Large intestine (tissue), 3 donors: ENCODE data around the gene DTD2. TPM values are rescaled to one million over a fixed set of nuclear protein-coding genes. Genes with fewer than 3 reads are reported as not detected.

Source experiments
- DNase-seq, 2 donors: peaks; one replicate each; pipeline versions ENCODE4 v3.0.0 to v3.0.0-alpha.2; 2013
- H3K27ac ChIP-seq: one replicate; pipeline ENCODE4 v1.5.1; 2013; ENCODE audit warnings: low read length
- H3K27me3 ChIP-seq: 2 replicates; pipeline ENCODE4 v1.6.1; 2013; ENCODE audit warnings: low read length; ENCODE audit not compliant: control insufficient read depth, insufficient read depth
- H3K36me3 ChIP-seq: 2 replicates; pipeline ENCODE4 v1.6.1; 2013; ENCODE audit warnings: low read length; ENCODE audit not compliant: control insufficient read depth, insufficient read depth
- H3K4me1 ChIP-seq: one replicate; pipeline ENCODE4 v1.6.1; 2013; ENCODE audit warnings: low read length; ENCODE audit not compliant: control insufficient read depth, insufficient read depth
- H3K4me3 ChIP-seq: one replicate; pipeline ENCODE4 v1.5.1; 2013; ENCODE audit warnings: low read length
- H3K9me3 ChIP-seq: one replicate; pipeline ENCODE4 v1.6.1; 2013; ENCODE audit warnings: mild to moderate bottlenecking, low read depth, low read length, moderate library complexity; ENCODE audit not compliant: control insufficient read depth
- WGBS: methylation state at CpG from one replicate; pipeline ENCODE4 v1.1.5; 2013; ENCODE audit warnings: low lambda C conversion rate; ENCODE audit not compliant: insufficient coverage; 5-methylcytosine and 5-hydroxymethylcytosine counted together
- polyA plus RNA-seq: library from polyadenylated mRNA; unstranded; fragments of 120-200 nt; gene quantifications from one replicate; pipeline ENCODE4 v1.2.1, GENCODE V29; 2013

The DTD2 gene
- polyA plus RNA-seq, 1 donor = 15.3 TPM

GRCh38 chr14:31426663-31427062, 30.6 kb downstream of the DTD2 start:
- no peak overlapping the region for H3K4me3 ChIP-seq
- no peaks in the 10 kb centered on the region for H3K36me3 ChIP-seq
- no peaks in the 10 kb centered on the region for H3K9me3 ChIP-seq
- no peak overlapping the region for H3K27ac ChIP-seq
- H3K4me1 ChIP-seq = no peaks in the 10 kb centered on the region
- no peaks in the 10 kb centered on the region for H3K27me3 ChIP-seq
- no peak for DNase-seq
- 67% methylated on average over 2 of the region's 2 CpGs for WGBS

GRCh38 chr14:31425905-31426304, 31.4 kb downstream of the DTD2 start:
- H3K4me1 ChIP-seq = no peaks in the 10 kb centered on the region
- H3K9me3 ChIP-seq = no peaks in the 10 kb centered on the region
- DNase-seq = no peak
- no peak overlapping the region for H3K4me3 ChIP-seq
- H3K36me3 ChIP-seq = no peaks in the 10 kb centered on the region
- no peak overlapping the region for H3K27ac ChIP-seq
- H3K27me3 ChIP-seq = no peaks in the 10 kb centered on the region

- H3K4me3 ChIP-seq = no peak overlapping the region
- no peaks in the 10 kb centered on the region for H3K9me3 ChIP-seq
- no peak for DNase-seq
- no peak overlapping the region for H3K27ac ChIP-seq
- 94% methylated on average over 3 of the region's 5 CpGs for WGBS
- H3K4me1 ChIP-seq = no peaks in the 10 kb centered on the region
- no peaks in the 10 kb centered on the region for H3K36me3 ChIP-seq
- no peaks in the 10 kb centered on the region for H3K27me3 ChIP-seq
Observed at GRCh38 chr14:31421200-31421599, 36.1 kb downstream of the DTD2 start.

- H3K36me3 ChIP-seq = no peaks in the 10 kb centered on the region
- no peaks in the 10 kb centered on the region for H3K9me3 ChIP-seq
- H3K4me3 ChIP-seq = peak within 1 kb of the TSS; percentile 94
- no peaks in the 10 kb centered on the region for H3K4me1 ChIP-seq
- DNase-seq = peak; percentile 95 to 97
- WGBS = no CpG with 5 or more reads among the region's 56 CpGs
- H3K27me3 ChIP-seq = no peaks in the 10 kb centered on the region
- H3K27ac ChIP-seq = peak within 1 kb of the TSS; percentile 89
Observed at GRCh38 chr14:31420319-31421111, 36.8 kb downstream of the DTD2 start, which contains the start of gene HEATR5A. Gene HEATR5A (minus strand): TSS chr14:31420550. CDS start chr14:31402975, 17,575 bp downstream.

GRCh38 chr14:31419967-31420318, 37.4 kb downstream of the DTD2 start:
- no peaks in the 10 kb centered on the region for H3K4me1 ChIP-seq
- peak; percentile 58 to 73 for DNase-seq
- H3K36me3 ChIP-seq = no peaks in the 10 kb centered on the region
- no peaks in the 10 kb centered on the region for H3K27me3 ChIP-seq
- WGBS = no CpG with 5 or more reads among the region's 33 CpGs
- peak overlapping the region; percentile 89 for H3K27ac ChIP-seq
- no peaks in the 10 kb centered on the region for H3K9me3 ChIP-seq
- peak overlapping the region; percentile 94 for H3K4me3 ChIP-seq

GRCh38 chr14:31419179-31419966, 37.9 kb downstream of the DTD2 start:
- H3K27me3 ChIP-seq = no peaks in the 10 kb centered on the region
- WGBS = 17% methylated on average over 2 of the region's 9 CpGs
- H3K9me3 ChIP-seq = no peaks in the 10 kb centered on the region
- H3K27ac ChIP-seq = peak overlapping the region; percentile 89
- peak overlapping the region; percentile 94 for H3K4me3 ChIP-seq
- H3K4me1 ChIP-seq = no peaks in the 10 kb centered on the region
- no peaks in the 10 kb centered on the region for H3K36me3 ChIP-seq
- DNase-seq = no peak

- Histone ChIP-seq H3K9me3 (no peaks in the 10 kb centered on the region), H3K36me3 (no peaks in the 10 kb centered on the region), H3K27ac (peak overlapping the region; percentile 89), H3K4me1 (no peaks in the 10 kb centered on the region), H3K27me3 (no peaks in the 10 kb centered on the region), H3K4me3 (no peak overlapping the region)
- DNase-seq = no peak
- WGBS = 83% methylated on average over 1 of the region's 1 CpG
Observed at GRCh38 chr14:31418440-31418839, 38.9 kb downstream of the DTD2 start.

- no CpG with 5 or more reads among the region's 1 CpG for WGBS
- no peak for DNase-seq
- Histone ChIP-seq H3K4me3 (no peak overlapping the region), H3K9me3 (no peaks in the 10 kb centered on the region), H3K27me3 (no peaks in the 10 kb centered on the region), H3K4me1 (no peaks in the 10 kb centered on the region), H3K27ac (no peak overlapping the region), H3K36me3 (no peaks in the 10 kb centered on the region)
Observed at GRCh38 chr14:31414190-31414833, 43.0 kb downstream of the DTD2 start.

- Histone ChIP-seq H3K9me3 (no peaks in the 10 kb centered on the region), H3K4me3 (no peak overlapping the region), H3K4me1 (no peaks in the 10 kb centered on the region), H3K27ac (no peak overlapping the region), H3K27me3 (no peaks in the 10 kb centered on the region), H3K36me3 (no peaks in the 10 kb centered on the region)
- 50% methylated on average over 1 of the region's 2 CpGs for WGBS
- DNase-seq = no peak
Observed at GRCh38 chr14:31411218-31411727, 46.0 kb downstream of the DTD2 start.

- no peak for DNase-seq
- Histone ChIP-seq H3K27ac (no peak overlapping the region), H3K9me3 (no peaks in the 10 kb centered on the region), H3K4me1 (no peaks in the 10 kb centered on the region), H3K4me3 (no peak overlapping the region), H3K36me3 (no peaks in the 10 kb centered on the region), H3K27me3 (no peaks in the 10 kb centered on the region)
- WGBS = 100% methylated on average over 1 of the region's 3 CpGs
Observed at GRCh38 chr14:31410048-31410650, 47.2 kb downstream of the DTD2 start.
